Hypothalamus (tissue), 51 donors: ENCODE results near the gene SFT2D1.

Experiments used
- DNase-seq, 51 donors: peaks; one replicate each; lab custom pipeline; 2025; lab: John Stamatoyannopoulos, UW

The SFT2D1 gene

DNA sequence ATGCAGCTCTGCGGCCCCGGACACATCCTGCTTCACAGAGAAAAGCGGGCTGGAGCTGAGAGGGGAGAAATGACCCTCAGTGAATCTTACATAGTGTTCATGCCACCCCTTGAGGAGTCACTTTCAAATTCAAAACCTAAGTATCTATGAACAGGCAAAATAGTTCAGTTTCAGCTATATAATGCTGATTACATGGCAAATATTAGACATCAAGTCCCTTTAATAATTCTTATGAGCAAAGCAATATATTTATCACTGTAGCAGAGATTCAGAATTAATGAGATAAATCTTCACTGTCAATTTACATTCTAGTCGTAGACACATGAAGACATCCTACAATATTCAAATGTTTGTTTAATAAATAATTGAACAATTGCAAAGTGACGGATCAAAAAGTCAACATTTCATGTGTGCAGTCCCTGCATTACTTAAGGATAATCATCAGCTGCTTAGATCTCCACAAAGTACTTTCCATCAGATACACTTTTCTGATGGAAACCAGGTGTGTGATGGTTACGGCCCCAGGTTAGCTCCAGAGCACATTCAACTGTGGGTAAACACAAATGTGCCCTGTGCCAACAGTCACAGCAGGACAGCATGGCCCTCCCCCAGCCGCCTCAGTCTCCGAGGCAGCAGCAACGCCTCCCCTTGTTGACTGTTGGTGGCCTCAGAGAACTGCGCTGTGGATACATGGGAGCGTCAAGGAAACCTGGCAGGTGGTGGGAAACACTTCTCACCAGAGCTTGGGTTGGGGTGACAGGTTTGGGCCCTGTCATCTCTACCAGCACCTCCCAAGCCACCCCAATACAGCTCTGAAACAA is 33.4 kb downstream of the SFT2D1 start:
- DNase-seq: peak in 22 of 51 donors; percentile 12 to 78 (median 48)

DNA sequence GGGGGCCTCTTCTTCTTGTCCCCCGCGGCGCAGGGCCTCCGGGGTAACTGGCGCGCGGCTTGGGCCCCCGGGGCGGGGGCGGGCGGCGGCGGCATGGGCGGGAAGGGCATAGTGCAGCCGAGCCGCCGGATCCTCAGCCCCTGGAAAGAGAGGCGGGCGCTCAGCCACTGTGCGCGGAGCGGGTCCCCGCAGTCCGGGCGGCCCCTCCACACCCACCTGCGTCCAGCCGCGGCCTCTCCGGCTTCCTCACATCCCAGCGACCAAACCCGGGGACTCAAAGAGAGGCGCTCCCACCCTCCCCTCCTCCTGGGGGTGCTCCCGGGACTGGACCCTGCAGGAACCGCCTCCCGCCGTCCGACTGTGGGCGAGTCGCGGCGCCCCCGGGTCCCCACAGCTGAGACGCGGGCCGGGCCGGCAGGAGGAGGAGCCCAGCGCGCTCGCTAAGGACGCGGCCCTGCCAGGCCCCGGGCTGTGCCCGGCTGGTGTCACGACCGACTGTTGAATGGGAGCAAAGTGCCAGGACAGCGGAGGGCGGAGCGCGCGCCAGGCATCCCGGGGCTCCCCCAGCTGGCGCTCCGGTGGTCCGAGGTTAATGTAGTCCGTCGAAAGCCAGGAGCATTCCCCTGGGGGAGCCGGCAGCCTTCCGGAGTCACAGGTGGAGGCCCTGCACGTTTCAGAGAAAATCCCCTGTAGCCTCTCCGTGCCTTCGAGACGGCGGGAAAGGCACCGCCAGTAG is 34.1 kb downstream of the SFT2D1 start, which contains the start of gene PRR18:
PRR18 (minus strand) TSS at position 360 of the 736 bp plus-strand sequence; CDS start at position 110, 250 bp downstream.
- peak in 48 of 51 donors; percentile 30 to 89 (median 74) for DNase-seq

DNA sequence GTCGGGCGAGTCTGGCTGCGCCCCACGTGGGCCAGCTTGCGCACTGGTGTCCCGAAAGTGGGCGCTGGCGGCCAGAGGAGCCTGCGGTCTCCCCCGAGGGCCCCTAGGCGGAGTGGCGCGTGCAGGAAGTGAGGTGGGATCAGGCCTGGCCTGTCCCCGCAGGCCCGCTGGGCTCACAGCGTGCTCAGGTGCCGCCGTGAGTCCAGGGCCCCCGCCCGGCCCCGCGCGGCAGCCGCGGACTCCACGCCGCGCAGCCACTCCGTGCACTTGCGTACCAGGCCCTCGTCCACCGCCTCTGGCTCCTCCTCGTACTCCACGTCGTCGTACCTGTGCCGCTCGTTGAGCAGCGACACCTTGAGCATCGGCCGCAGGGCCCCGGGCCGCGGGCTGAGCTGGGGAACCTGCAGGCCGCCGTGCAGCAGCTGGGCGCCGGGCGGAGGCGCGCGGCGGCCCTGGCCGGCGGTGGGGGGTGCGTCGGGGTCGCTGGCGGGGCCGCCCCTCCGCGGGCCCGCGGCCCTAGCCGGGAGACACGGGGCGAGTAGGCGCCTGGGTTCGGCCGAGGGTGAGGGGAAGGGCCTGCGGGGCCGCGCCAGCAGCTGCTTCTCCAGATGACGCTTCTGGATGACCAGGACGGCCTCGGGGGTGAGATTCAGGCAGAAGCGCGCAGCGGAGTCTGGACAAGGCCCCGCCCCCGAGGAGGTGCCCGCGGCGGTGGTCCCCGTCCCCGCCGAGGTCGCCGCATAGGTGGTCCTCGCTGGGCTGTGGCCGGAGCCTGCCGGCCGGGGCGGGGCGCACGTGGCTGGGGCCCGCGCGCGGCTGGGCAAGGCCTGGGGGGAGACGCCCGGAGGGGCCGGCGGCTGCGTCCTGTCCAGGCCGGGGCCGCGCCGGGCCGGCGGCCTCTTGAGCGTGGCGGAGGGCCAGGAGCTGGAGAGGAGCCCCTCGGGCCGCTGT is 35.0 kb downstream of the SFT2D1 start:
- DNase-seq: peak in 20 of 51 donors; percentile 26 to 80 (median 66)

DNA sequence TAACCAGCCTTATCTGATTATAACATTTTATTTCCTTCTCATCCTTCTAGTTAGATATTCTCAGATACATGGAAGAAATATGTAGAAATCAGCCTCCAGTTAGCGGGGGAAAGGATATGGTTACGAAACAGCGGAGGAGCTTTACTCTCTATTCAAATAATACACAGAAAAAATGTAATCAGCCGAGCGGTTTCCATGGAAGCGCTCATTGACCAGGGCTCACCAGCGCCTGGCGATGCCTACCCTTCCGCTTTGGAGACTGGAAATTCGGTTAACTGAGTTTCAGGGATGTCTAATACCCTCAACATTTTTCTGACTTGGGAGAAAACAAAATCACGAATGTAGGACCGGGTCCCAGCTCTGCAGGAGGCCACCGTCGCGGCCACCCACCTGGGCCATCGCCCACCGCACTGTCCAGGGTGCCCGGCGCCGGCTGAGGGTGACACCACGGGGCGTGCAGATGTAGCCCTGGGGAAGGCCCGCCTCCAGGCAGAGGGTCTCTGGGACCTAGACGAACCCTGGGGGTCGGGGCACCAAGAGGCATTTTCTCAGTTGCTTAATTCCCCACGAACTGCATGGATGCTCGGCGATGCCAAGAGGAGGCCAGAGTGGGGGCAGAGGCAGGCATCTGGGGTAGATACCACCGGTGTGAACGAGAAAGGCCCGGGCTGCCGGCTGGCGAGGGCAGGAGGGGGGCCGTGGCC is 35.8 kb downstream of the SFT2D1 start:
- peak in 3 of 51 donors; percentile 45 to 62 (median 52) for DNase-seq

DNA sequence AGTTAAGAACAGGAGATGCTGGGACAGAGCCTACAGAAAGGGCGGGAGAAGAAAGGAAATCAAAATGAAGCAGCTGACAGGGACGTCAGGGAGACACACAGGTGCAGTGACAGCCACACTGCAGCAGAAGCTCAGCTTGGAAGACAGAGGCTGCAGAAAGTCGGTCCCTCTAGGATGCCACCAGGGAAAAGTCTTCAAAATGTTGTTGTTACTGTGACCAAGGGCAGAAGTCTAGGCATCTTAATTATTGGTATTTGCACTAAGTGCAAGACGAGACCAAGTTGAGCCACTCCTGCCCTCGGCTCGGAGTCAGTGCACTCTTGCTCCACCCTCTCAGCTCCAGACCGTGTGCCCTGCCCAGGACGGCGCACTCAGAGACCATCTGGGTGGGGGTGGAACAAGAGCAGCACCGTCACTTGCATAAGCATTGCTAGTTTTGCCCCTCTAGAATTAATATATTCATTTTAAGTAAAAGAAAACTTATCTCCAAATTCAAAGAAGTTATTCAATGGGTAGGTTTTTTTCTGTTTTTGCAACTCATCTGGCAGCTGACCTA is 36.7 kb downstream of the SFT2D1 start:
- peak in 16 of 51 donors; percentile 15 to 62 (median 36) for DNase-seq

DNA sequence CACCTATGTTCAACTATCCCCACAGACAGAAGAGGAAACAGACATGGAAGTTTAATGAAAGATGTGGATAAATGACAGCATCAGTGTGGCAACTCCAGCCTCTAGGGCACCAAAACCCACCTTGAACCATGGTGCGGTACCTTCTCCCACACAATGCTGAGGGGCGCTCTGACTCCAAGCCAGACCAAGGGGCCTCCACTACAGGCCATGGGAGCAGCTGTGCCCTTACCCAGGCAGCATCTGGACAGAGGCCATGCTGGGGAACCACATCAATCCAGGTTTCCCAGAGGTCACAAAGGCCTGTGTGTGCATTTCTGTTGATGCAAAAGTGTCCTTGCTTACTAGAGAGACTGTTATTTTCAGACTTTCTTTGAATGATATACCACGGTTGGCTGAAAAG is 38.2 kb downstream of the SFT2D1 start:
- peak in 1 of 51 donors; percentile 16 for DNase-seq

DNA sequence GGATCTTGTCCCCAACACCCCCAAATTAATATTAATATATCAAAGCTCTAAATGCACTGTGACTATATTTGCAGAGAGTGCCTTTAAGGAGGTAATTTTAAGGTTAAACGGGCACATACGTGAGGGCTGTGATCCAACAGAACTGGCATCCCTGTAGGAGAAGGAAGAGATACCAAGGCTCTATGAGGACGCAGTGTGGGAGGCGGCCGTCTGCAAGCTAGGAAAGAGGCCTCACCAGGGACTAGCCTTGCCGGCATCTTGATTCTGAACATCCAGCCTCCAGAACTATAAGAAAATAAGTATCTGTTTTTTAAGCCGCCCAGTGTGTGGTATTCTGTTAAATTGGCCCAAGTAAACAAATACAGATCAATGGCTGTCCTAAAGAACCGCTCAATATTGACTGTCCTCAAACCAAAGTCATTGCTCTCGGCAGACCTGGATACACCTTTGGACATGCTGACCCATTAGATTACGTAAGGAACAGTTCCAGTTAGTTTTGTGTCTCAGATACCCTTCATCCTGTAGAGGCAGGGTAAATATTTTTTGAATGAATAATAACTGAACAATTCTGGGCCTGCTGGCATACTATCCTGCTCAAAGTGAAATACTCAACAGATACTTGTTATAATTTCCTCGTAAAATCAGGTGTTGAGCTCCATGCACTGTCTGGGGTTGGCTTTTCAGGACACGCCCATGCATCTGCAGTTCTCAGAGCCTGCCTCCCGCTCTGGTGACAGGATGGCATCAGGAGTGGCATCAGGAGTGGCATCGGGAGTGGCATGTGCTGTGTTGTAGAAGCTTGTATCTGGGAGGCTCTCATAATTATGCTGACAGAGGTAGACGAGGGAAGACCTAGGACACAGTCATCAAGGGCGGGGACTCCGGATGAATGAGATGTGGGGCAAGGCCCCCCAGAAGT is 40.5 kb downstream of the SFT2D1 start:
- no peak for DNase-seq

DNA sequence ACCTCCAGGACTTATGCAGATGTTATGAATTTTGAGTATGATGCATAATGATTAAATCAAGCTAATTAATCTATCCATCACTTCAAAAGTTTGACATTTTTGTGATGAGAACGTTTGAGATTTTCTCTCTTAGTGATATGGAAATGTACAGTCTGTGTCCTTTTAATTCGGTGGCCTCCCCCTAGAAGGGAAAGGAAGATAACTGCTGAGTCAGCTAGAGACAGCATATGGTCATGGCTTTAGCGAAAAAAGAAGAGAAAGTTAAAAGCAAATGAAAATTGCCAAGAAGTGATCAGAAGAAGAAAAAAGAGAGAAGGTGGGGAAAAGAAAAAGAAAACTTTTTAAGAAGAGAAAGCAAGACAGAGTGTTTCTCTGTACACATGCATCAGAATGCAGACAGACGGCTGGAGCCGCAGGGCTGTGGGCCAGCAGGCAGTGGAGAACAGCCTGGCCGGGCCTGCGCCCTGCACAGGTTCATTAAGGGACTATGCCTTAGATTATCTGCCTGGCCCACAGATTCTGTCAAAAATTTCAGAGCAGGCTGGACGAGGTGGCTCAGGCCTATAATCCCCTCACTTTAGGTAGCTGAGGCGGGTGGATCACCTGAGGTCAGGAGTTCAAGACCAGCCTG is 41.9 kb downstream of the SFT2D1 start:
- peak in 4 of 51 donors; percentile 16 to 26 (median 22) for DNase-seq

DNA sequence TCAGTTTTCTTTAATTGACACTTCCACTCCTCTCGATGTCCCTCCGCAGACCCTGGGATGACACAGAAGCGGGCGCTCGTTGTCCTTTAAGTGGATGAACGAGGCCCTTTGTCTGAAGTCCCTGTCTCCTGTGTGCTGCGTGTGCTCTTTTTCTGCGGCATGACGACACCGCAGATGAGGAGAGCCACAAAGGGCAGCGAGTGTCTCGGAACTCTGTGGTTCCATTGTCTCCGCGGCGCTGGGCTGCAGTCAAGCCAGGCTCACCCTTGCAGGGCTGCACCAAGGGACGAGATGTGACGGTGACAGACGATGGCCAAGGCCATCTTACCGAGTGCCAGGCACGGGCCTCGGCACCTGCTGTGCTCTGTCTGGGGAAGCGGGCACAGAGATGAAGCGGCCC is 44.7 kb downstream of the SFT2D1 start:
- peak in 41 of 51 donors; percentile 30 to 92 (median 79) for DNase-seq

DNA sequence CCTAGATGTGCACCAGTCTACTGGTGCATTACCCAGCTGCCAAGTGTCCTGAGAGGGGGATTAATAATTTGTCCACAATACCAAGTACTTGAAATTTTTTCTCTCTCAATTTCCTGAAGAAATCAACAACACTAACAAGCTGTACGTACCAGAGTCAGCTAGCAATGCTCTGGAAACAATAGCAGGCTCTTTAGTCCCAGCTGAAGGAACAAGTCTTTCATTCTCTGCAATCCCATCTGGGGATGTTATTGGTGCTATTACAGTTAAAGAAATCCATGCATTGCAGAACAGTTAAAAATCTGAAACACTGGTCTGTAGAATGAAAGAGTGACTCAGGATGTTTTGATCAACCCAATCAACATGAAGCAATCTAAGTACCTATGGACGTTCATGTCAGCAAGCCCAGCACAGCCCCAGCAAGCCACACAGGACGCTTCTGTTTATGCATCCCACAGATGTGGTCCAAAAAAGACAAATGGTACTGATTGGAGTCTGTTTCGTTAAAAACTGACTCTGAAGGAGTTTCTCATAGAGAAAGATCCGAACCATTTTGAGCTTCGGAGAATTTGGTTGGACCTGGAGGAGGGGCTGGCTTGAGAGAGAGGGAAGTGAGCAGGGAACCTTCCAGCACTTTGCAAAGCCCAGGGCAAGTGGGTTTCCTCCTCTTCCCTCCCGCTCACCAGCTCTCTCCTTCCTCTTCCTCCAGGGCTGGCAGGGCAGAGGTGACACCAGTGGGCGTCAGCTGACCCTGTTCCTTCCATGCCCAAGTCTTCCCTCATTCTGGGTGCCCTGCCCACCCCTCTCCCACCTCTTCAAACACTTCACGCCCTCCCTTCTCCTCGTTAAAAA is 46.1 kb downstream of the SFT2D1 start:
- DNase-seq: peak in 4 of 51 donors; percentile 19 to 79 (median 56)

DNA sequence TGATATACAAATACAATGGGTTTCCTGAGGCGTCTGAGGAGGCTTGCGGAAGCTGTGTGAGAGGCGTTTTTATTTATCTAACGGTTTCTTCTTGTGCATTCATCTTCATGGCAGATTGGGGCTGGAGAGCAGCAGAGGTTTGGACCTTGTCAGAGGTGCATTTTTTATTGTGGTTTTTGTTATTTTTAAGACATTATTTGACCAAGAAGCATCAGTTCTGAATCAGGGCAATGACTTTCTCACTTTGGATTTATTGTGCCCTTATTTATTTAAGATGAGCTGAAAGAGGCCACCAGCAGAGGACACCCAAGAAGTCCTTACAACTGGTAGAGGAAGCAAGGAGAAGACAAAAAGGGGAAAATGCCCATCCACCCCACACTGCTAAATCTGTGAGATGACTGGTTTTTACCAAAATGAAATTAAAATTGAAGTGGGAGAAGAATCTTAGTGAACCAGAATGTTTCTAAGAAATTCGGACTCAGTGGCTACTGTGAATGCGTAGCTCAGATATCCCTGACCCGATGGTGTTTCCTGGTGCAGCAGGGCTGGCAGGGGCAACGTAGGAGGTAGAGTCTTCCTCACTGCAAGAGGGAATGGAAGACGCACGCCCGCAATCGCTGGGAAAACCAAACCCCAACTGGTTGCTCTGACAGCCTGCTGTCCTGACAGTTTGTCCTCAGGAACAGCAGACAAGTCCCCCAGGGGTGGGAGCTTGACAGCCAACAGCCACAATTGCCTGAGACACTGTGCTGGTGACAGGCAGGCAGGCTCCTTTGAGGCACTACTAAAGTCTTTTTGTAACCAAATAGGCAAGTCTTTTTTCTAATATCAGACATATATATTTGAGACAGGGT is 48.4 kb downstream of the SFT2D1 start:
- DNase-seq: peak in 1 of 51 donors; percentile 61

DNA sequence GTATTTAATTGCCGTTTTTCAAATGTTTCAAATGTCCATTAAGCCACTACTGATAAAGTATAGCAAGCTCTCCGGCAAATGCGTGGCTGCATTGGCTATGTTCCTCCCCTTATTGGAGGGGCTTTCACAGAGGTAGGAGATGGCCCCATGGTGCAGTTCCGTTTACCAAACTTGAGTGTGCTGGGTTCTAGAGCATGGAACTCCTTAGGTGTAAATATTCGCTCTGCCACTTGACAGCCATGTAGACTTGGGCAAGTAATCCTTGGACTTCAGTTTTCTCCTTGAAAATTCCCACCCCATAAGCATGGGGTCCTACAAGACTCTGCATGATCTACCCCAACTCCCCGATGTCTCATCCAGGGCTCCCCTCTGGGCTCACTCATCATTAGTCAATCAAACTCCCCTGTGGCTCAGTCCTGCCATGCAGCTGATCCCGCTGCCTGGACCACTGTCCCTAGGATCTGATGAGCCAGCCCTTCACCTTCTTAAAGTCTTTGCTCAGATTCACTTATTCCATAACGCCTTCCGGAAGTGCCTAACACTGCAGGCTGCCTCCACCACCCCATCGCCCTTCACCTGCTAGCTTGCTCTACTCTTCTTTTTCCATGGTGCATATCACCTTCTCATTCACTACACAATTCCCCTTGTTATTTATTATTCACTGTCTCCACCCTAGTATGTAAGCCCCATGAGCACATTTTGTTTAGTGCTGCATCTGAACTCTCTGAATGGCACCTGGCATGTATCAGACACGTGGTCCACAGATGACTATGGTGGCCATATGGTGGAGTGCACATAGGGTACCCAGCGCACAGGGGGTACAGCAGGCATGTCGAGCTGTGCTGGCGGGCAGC is 52.9 kb downstream of the SFT2D1 start:
- no peak for DNase-seq

DNA sequence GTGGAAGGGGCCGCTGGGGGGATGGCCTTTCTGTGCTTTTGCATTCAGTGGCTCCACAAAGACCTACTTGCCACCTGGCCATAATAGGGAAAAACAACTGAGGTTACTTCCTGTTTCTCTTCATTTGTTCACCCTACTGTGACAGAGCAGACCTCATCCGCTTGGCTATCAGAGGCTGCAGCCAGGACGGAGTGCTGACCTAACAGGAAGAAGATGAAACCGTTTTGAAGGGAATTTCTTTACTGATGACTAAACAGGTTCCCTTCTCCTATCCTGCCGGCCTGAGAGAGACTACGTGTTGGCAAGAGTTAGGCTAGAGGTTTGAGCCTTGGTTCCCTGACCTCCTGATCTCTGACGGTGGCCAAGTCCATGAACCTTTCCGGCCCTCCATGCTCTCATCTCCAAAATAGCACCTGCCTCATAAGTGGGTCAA is 55.5 kb downstream of the SFT2D1 start:
- DNase-seq: no peak

DNA sequence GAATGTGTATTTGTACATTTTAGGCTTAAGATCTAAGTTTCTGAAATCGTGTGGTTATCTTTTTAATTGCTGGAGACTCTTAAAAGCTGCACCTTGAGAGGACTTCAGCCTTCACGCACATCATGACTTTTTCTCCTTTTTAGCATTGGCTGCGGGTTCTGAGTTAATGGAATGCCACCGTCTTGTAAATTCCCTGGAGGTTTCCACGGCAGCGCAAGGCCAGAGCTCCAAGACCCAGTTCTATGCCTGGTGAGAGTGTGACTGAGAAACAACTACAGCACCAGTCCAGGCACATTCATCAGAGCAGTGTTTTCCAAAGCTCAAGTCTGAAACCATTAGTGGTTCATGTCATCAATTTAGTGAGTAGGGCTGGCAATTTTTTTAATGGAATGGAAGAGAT is 57.1 kb downstream of the SFT2D1 start:
- DNase-seq: peak in 3 of 51 donors; percentile 15 to 43 (median 40)

DNA sequence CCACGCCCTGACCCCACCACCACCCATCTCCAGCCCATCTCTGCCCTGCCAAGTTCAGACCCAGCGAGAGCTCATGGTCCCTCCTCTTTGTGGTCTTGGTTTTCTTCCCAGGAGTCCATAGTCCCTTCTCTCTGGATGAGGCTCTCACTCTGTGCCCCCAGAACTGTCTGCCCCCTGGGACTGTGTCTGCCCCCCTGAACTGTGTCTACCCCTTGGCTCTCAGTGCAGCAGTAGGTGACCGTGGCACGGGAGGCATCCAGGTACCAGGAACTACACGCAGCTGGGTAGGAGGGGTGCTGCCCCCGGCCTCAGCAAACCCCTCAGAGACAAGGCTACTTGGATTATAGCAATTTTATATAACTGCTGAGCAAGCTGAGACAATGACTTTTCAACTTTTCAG is 57.7 kb downstream of the SFT2D1 start:
- no peak for DNase-seq
